Transverse colon (tissue), 4 donors: Measurements from ENCODE around the gene CCT5. TPM values are rescaled to one million over a fixed set of nuclear protein-coding genes. Genes with fewer than 3 reads are reported as not detected.

Source experiments
- DNase-seq: peaks from one replicate; pipeline ENCODE4 v3.0.0-alpha.2; 2019
- H3K27ac ChIP-seq, 4 donors: fragments of 200-600 bp; sonication (generic); 2 replicates each; pipeline ENCODE4 v1.5.1; 2016 to 2018; ENCODE audit warnings: inconsistent platforms in 4 of 4
- H3K27me3 ChIP-seq: fragments of 200-600 bp; sonication (generic); 2 replicates; pipeline ENCODE4 v1.5.1; 2017; ENCODE audit warnings: inconsistent platforms
- H3K36me3 ChIP-seq, 4 donors: fragments of 200-600 bp; sonication (generic); 2 replicates each; pipeline ENCODE4 v1.5.1; 2017 to 2019; ENCODE audit warnings: inconsistent platforms in 4 of 4
- H3K4me1 ChIP-seq, 4 donors: fragments of 200-600 bp; sonication (generic); 2 replicates each; pipeline ENCODE4 v1.5.1; 2017 to 2020; ENCODE audit warnings: inconsistent platforms in 4 of 4
- H3K4me3 ChIP-seq, 4 donors: fragments of 200-600 bp; sonication (generic); 1 replicate in 1 of 4; 2 replicates in 3 of 4; pipeline versions ENCODE4 v1.5.1 to v1.6.1; 2017 to 2019; ENCODE audit warnings: inconsistent platforms in 4 of 4
- H3K9me3 ChIP-seq, 2 donors: fragments of 200-600 bp; sonication (generic); 2 replicates each; pipeline ENCODE4 v1.5.1; 2017 to 2019; ENCODE audit warnings: inconsistent platforms in 2 of 2
- EP300 ChIP-seq: sonication (generic); formaldehyde crosslinking; IDR thresholded peaks from one replicate; pipeline ENCODE4 v1.6.1; 2017; ENCODE audit warnings: antibody characterized with exemption, low read depth
- POLR2A ChIP-seq: fragments of 450-650 bp; IDR thresholded peaks from one replicate; pipeline ENCODE4 v1.6.1; 2016; ENCODE audit warnings: antibody characterized with exemption, mild to moderate bottlenecking, moderate library complexity
- POLR2AphosphoS5 ChIP-seq, 3 donors: sonication (generic); formaldehyde crosslinking; IDR thresholded peaks; one replicate each; pipeline ENCODE4 v1.6.1; 2016; ENCODE audit warnings: antibody characterized with exemption in 3 of 3
- WGBS, 2 donors: methylation state at CpG; one replicate each; pipeline ENCODE4 v1.1.5; 2018; ENCODE audit warnings: low coverage in 1 of 2; 5-methylcytosine and 5-hydroxymethylcytosine counted together
- in situ Hi-C, 4 donors: fragments of 200-750 bp; cut with MboI; loops; one replicate each; pipeline versions ENCODE4 v1.15.0 to v1.15.1; 2017; ENCODE audit warnings: low sequenced_read_pairs in 3 of 4, low pct_ligation_motif_present in 1 of 4, low pct_unique_long_range_greater_than_20kb in 1 of 4
- intact Hi-C: fragments of 100-400 bp; cut with DNase I; formaldehyde crosslinking; loops from one replicate; pipeline ENCODE4 v1.15.1; 2023; ENCODE audit warnings: low total_unique reads
- total RNA-seq, 4 donors: library from RNA; depleted of rRNA; stranded (reverse); fragments of >200 nt; gene quantifications; one replicate each; pipeline ENCODE4 v1.1.0, GENCODE V29; 2016
- TF ChIP-seq, protein P1 (sequence below), 5 experiments: fragments of 200-600 bp in 3 of 5; fragments of 450-650 bp in 2 of 5; sonication (generic) in 3 of 5; IDR thresholded peaks; 1 replicate in 2 of 5; 2 replicates in 3 of 5; pipeline ENCODE4 v1.5.1; 2016 to 2017; ENCODE audit warnings: antibody characterized with exemption in 5 of 5, inconsistent platforms in 3 of 5, mild to moderate bottlenecking in 2 of 5, moderate library complexity in 1 of 5

CCT5 gene
- total RNA-seq: 100 to 1,000 TPM in 2 of 4 donors, 10 to 100 TPM in 2; 29.1 to 129 (median 76.5) TPM

DNA sequence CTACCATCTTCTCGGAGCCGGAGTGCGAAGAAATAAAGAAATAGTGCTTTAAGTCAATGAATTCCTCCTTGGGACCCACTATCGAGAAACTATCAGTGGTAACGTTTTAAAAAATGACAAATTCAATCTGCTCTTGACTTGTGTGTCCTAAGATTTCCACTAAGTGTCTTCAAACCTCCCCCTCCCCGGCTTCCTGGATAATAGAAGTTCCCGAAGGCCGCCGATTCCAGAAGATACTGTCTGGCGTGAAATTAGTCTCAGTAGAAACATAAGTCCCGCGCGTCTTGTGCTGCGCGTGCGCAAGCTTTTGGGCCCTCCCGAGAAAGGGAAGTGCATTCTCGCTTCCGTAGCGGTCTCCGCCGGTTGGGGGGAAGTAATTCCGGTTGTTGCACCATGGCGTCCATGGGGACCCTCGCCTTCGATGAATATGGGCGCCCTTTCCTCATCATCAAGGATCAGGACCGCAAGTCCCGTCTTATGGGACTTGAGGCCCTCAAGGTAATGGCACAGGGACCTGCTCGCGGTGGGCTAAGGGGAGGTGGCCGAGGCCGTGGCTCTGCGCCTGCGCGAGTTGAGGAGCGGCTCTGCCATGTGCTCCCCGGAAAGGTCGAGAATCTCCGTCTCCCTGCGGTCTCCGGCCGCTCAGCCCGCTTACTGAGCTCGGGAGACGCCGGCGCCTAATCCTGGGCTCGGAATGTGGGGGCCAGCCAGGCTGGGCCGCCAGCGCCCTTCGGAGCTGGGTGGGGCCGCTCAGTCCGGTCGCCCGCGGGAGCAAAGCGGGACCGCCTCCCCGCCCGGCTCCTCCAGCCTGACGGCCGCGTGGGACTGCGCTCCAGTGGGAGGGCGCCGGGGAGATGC is at the start of gene CCT5:
CCT5 (plus strand) TSS at position 333 of the 858 bp plus-strand sequence; CDS start at position 394, 61 bp downstream.
- in situ Hi-C loops: no loop called here
- Histone ChIP-seq H3K4me3 (peak within 1 kb of the TSS; percentile 78 to 96 (median 84)), H3K4me1 (peaks cover 17 to 41% (median 28%) of the 10 kb centered on the region in 4 donors), H3K36me3 (peaks cover 0 to 6% (median 0%) of the 10 kb centered on the region in 4 donors), H3K9me3 (no peaks in the 10 kb centered on the region), H3K27ac (peak within 1 kb of the TSS; percentile 94 to 96 (median 96)), H3K27me3 (no peaks in the 10 kb centered on the region)
- TF ChIP-seq, protein P1, sequence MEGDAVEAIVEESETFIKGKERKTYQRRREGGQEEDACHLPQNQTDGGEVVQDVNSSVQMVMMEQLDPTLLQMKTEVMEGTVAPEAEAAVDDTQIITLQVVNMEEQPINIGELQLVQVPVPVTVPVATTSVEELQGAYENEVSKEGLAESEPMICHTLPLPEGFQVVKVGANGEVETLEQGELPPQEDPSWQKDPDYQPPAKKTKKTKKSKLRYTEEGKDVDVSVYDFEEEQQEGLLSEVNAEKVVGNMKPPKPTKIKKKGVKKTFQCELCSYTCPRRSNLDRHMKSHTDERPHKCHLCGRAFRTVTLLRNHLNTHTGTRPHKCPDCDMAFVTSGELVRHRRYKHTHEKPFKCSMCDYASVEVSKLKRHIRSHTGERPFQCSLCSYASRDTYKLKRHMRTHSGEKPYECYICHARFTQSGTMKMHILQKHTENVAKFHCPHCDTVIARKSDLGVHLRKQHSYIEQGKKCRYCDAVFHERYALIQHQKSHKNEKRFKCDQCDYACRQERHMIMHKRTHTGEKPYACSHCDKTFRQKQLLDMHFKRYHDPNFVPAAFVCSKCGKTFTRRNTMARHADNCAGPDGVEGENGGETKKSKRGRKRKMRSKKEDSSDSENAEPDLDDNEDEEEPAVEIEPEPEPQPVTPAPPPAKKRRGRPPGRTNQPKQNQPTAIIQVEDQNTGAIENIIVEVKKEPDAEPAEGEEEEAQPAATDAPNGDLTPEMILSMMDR (IDR thresholded peaks at IDR 0.05): no peak
- TF ChIP-seq POLR2AphosphoS5 (IDR thresholded peaks at IDR 0.05) (peak; percentile 74 to 84 (median 78)), EP300 (no peak), POLR2A (peak; percentile 67)
- intact Hi-C loops: no loop called here
- WGBS, 2 donors: 0% methylated on average over 5 to 66 of the region's 67 CpGs
- DNase-seq: peak; percentile 94

DNA sequence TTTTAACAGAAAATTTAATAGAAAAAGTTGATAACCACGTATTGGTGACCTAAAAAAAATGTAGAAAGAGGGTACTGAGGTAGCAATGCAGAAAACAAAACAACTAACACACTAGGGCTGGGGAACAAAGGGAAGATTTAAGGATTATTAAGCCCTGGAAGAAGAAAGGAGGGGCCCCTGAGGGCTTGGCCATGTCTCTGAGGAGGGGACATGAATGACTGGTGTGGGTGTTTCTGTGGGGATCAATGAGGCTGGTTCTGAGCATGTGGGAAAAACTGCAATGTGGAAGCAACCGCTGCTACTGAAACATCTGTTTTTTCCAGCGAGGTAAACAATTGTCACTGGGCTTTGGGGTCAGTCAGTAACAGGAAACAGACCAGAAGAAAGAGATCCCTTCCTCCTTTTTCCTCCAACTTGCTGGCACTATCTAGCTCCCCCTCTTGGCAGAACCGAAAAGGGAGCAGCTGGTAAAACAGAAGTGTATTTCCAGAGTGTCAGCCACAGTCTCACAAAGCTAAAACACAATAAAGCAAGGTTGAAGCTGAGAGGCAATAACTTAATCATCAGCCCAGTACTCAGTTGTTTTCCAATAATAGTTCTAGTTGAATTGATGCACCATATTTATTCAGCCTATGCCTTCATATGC is 48.7 kb upstream of the CCT5 start:
- peaks cover 0 to 10% of the 10 kb centered on the region in 2 donors for H3K9me3 ChIP-seq
- TF ChIP-seq, protein P1 (IDR thresholded peaks at IDR 0.05): peak in 2 of 5 experiments; percentile 12 to 17
- no peak for TF ChIP-seq POLR2A
- no peak overlapping the region for H3K27ac ChIP-seq
- WGBS, 2 donors: 50 to 56% methylated on average over 3 to 4 of the region's 4 CpGs
- H3K27me3 ChIP-seq: no peaks in the 10 kb centered on the region
- no peaks in the 10 kb centered on the region for H3K4me1 ChIP-seq
- H3K4me3 ChIP-seq: no peak overlapping the region
- peaks cover 0 to 2% (median 0%) of the 10 kb centered on the region in 4 donors for H3K36me3 ChIP-seq
- in situ Hi-C loops (no loop called here), intact Hi-C loops (no loop called here)
- DNase-seq: no peak

DNA sequence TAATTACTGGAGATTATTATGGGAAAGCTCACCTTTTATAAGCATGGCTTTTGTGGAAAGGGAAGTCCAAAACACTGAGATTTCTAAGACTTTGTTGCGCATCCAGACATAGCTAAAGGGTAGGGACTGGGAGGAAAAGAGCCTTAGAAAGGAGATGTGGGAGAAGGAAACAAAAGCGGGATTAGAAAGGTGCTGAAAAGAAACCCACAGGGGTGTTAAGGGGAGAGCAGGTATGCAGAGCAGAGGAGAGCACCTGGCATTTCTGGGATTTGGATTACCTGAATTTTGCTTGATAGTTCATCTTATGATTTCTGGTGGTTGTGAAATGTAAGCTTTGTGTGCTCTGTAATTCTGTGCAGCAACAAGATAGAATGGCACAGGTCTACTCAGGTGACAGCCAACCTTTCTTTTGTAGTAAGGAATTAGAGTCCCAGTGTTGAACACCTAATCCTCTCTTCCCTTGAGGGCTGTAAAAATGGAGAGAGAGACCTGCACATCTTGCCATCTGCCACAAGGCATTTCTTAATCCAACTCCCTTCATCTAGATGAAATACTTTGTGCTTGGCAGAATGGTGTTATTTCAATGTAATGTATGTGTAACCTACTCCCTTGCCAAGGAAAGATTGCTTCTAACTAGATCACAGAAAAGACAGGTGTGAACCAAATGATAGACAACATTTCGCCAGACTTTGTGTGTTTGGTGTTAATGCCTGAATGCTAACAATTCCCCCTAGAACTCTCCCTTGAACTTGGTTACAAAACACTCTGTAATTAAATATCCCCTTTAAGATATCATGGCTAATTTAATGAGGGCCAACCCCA is 47.8 kb upstream of the CCT5 start:
- TF ChIP-seq, protein P1 (IDR thresholded peaks at IDR 0.05): no peak
- no peak for TF ChIP-seq POLR2AphosphoS5 (IDR thresholded peaks at IDR 0.05)
- no peak for TF ChIP-seq POLR2A
- no peak for TF ChIP-seq EP300
- Histone ChIP-seq H3K9me3 (peaks cover 0 to 10% of the 10 kb centered on the region in 2 donors), H3K4me1 (no peaks in the 10 kb centered on the region), H3K27ac (no peak overlapping the region), H3K36me3 (peaks cover 0 to 2% (median 0%) of the 10 kb centered on the region in 4 donors), H3K4me3 (no peak overlapping the region), H3K27me3 (no peaks in the 10 kb centered on the region)
- intact Hi-C loops: no loop called here
- WGBS, 2 donors: 89 to 94% methylated on average over 3 of the region's 3 CpGs
- in situ Hi-C loops: no loop called here
- DNase-seq: no peak

GRCh38 chr5:10209004-10209403 is 41.1 kb upstream of the CCT5 start:
- no peak for TF ChIP-seq POLR2AphosphoS5 (IDR thresholded peaks at IDR 0.05)
- TF ChIP-seq, protein P1 (IDR thresholded peaks at IDR 0.05): no peak
- TF ChIP-seq POLR2A: no peak
- no peak for TF ChIP-seq EP300
- no peak overlapping the region for H3K27ac ChIP-seq
- H3K4me3 ChIP-seq: no peak overlapping the region
- H3K9me3 ChIP-seq: no peaks in the 10 kb centered on the region
- no peaks in the 10 kb centered on the region for H3K27me3 ChIP-seq
- in situ Hi-C loops (no loop called here), intact Hi-C loops (no loop called here)
- no peaks in the 10 kb centered on the region for H3K4me1 ChIP-seq
- WGBS, 2 donors: 94 to 100% methylated on average over 1 of the region's 1 CpG
- H3K36me3 ChIP-seq: peaks cover 0 to 2% (median 0%) of the 10 kb centered on the region in 4 donors
- DNase-seq: no peak
